ENCODE data around the gene ZBTB32.

The ZBTB32 gene

DNA sequence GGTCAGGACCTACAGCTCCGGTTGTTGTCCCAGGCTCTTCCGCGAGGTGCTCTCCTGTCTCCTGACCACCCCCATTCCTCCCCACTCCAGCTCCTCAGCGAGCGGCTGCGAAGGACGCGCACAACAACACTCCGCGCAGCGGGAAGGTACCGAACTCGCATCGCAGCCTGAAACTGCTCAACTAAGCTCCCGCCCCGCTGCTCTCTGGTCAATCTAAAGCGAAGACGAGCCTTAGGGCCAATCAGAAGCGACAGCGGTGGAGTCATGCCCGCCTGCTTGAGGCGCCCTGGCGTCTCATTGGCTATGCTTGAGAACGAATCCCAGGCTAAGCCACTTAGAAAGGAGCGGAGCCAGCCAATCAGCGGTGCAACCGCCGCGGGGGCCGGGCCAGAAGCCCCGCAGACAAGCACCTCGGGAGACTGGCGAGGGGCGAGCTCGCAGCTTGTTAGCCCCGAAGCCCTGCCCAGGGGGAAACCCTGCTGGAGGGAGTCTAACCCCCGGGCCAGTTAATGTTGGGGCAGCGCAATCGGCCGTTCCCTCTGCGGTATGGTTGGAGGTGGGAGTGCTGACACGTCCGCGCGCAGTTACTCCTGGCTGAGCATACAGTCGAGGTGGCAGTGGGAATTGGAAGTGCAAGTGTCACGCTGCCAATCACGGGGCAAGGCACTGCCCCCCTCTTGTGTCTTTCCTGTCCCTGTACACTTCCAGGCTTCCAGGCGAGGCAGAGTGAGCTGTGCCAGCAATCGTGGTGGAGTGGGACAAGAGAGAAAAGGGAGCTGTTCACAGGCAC is 1.9 kb upstream of the ZBTB32 start:
- no peaks in the 10 kb centered on the region for H3K36me3 ChIP-seq (ENCODE audit: control insufficient read depth, insufficient read depth, low read length)
- no peaks in the 10 kb centered on the region for H3K9me3 ChIP-seq (ENCODE audit: control insufficient read depth, insufficient read depth, low read length)
- peaks cover 20% of the 10 kb centered on the region for H3K27me3 ChIP-seq (ENCODE audit: control insufficient read depth, insufficient read depth, low read length)
- peak overlapping the region; percentile 41 for H3K9ac ChIP-seq (ENCODE audit: low read depth, low read length)
- H3K4me1 ChIP-seq (ENCODE audit: control insufficient read depth, insufficient read depth, low read length) = no peaks in the 10 kb centered on the region
- H3K4me3 ChIP-seq (ENCODE audit: low read depth, low read length) = peak overlapping the region; percentile 85

DNA sequence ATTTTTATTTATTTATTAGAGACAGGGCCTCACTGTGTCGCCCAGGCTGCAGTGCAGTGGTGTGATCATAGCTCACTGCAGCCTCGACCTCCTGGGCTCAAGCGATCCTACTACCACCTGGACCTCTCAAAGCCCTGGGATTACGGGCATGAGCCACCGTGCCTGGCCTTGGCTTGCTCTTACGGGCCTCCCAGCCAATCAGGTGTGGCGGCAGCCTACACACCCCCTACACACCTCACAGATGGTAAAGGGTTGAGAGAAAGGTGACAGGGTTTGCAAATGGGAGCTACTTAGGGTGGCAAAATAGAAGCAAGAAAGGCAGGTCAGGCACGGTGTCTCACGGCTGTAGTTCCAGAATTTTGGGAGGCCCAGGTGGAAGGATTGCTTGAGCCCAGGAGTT is 1.0 kb upstream of the ZBTB32 start:
- Histone ChIP-seq H3K9me3 (ENCODE audit: control insufficient read depth, insufficient read depth, low read length) (no peaks in the 10 kb centered on the region), H3K4me3 (ENCODE audit: low read depth, low read length) (no peak overlapping the region), H3K9ac (ENCODE audit: low read depth, low read length) (no peak overlapping the region), H3K4me1 (ENCODE audit: control insufficient read depth, insufficient read depth, low read length) (no peaks in the 10 kb centered on the region), H3K27me3 (ENCODE audit: control insufficient read depth, insufficient read depth, low read length) (peaks cover 24% of the 10 kb centered on the region), H3K36me3 (ENCODE audit: control insufficient read depth, insufficient read depth, low read length) (no peaks in the 10 kb centered on the region)

DNA sequence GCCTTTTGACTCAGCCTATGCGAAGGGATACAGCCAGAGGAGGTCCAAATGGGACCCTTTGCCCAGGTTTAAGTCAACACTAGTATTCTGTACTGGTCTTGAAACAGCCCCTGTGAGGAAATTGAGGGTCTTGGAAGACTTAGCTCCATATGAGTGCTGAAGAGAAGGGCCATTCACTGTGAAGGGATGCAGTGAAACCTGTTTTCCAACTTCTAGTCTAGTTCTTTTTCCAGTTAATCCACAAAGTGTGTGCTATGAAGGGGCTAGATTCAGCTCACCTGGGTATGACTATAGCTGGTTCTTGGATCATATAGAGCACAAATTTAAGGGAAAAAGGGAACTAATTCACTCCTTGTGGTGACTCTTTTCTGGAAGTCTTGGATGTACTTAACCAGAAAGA is 4.0 kb downstream of the ZBTB32 start:
- H3K4me1 ChIP-seq (ENCODE audit: control insufficient read depth, insufficient read depth, low read length) = peaks cover 5% of the 10 kb centered on the region
- no peaks in the 10 kb centered on the region for H3K9me3 ChIP-seq (ENCODE audit: control insufficient read depth, insufficient read depth, low read length)
- no peaks in the 10 kb centered on the region for H3K36me3 ChIP-seq (ENCODE audit: control insufficient read depth, insufficient read depth, low read length)
- no peak overlapping the region for H3K9ac ChIP-seq (ENCODE audit: low read depth, low read length)
- no peak overlapping the region for H3K4me3 ChIP-seq (ENCODE audit: low read depth, low read length)
- peaks cover 22% of the 10 kb centered on the region for H3K27me3 ChIP-seq (ENCODE audit: control insufficient read depth, insufficient read depth, low read length)

DNA sequence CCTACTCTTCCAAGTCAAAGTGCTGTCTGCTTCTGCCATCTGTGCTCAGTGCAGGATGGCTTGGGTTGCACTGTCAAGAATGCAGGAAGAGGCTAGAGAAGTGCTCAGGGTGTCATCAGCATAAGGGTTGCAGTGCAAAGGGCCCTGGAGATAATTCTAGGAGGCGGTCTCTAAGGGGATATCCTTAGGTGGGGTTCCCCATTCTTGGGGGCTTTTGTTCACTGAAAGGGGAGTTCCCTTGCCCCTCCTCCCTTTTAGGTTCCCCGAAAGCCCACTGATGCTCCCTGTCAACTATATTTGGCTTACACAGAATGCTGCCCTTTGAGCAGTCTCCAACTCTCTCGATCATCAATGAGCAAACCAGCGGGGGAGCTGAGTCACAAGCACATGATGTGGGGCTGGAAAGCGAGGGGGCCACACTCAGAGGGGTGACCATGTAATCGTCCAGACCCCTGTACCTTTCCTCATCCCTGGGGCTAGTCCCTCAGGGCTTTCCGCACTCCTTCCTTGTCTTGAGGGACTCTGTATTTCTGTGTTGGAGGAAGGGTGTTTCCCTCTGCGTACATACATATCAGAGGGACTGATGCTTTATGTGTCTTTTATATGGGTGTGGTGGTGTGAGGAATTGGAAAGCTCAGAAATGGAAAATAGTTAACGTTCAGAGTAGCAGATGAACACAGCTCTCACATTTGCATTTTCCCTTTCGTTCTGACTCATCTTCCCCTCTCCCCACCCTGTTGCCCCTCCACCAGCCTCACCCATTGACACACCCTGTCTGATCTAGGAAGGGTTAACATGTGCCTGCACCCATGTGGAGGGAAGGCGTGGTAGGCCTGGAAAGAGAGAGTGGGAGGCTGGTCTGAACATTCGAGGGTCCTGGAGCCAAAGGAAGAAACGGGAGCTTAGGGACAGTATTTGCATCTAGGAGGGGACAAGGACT is 6.7 kb downstream of the ZBTB32 start:
- Histone ChIP-seq H3K27me3 (ENCODE audit: control insufficient read depth, insufficient read depth, low read length) (peaks cover 15% of the 10 kb centered on the region), H3K4me3 (ENCODE audit: low read depth, low read length) (no peak overlapping the region), H3K9me3 (ENCODE audit: control insufficient read depth, insufficient read depth, low read length) (no peaks in the 10 kb centered on the region), H3K4me1 (ENCODE audit: control insufficient read depth, insufficient read depth, low read length) (peaks cover 5% of the 10 kb centered on the region), H3K9ac (ENCODE audit: low read depth, low read length) (no peak overlapping the region), H3K36me3 (ENCODE audit: control insufficient read depth, insufficient read depth, low read length) (no peaks in the 10 kb centered on the region)

DNA sequence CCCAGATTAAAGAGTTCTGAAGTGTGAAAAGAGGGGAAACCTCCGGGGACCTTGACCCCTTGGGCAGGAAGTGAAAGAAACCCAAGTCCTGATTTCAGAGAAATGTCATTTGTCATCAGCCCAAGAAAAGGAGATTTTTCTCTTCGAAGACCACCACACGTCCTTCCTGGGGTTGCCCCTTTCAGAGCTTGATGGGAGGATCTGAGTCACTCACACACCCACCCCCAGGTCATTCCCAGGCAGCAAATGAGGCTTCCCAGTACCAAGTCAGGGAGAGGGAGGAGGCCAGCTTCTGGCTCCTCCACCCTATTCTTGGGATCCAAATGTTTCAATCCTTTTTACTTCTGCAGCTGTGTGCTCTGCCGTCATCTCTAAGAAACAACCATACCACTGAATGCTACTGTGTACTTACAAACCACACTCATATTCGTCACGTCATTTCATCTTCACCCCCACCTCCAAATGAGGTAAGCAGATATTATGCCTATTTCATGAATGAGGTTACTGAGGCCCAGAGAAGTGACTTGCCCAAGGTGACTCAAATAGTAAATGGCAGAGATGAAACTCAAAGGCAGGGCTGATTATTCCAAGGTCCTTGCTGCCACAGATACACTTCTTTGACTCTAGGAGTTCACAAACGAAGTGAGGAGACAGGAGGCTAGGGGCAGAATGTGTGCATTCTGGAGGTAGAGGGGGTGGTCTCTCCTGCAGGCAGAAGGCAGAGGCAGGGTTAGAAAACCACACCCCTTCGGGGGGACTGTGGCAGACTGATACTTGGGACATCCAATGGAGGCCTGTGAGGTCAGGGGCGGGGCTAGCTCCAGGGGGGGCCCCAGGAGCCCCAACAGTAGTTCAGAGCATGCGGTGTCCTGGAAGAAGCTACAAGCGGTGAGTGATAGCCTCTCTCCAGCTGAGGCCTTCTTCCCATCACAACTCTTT is 8.5 kb downstream of the ZBTB32 start:
- Histone ChIP-seq H3K9ac (ENCODE audit: low read depth, low read length) (no peak overlapping the region), H3K27me3 (ENCODE audit: control insufficient read depth, insufficient read depth, low read length) (peaks cover 15% of the 10 kb centered on the region), H3K4me3 (ENCODE audit: low read depth, low read length) (no peak overlapping the region), H3K9me3 (ENCODE audit: control insufficient read depth, insufficient read depth, low read length) (no peaks in the 10 kb centered on the region), H3K4me1 (ENCODE audit: control insufficient read depth, insufficient read depth, low read length) (peaks cover 5% of the 10 kb centered on the region), H3K36me3 (ENCODE audit: control insufficient read depth, insufficient read depth, low read length) (no peaks in the 10 kb centered on the region)

DNA sequence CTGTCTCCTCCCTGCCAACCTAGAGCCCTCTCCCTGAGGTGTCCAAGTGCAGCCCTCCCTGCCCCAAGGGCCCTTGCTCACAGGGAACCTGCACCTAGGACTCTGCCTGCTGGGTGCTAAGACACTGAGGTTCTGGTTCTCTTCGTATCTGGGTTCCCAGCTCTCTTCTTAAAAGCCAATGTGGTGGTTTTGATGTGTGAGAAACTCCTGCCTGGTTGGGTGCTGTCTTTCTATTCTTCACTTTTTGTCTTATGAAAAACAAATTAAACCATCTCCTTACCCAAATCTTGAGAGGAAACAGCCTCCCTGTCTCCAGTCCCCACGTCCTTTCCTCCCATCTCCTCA is 9.1 kb downstream of the ZBTB32 start:
- H3K4me3 ChIP-seq (ENCODE audit: low read depth, low read length) = no peak overlapping the region
- H3K27me3 ChIP-seq (ENCODE audit: control insufficient read depth, insufficient read depth, low read length) = peaks cover 11% of the 10 kb centered on the region
- no peaks in the 10 kb centered on the region for H3K36me3 ChIP-seq (ENCODE audit: control insufficient read depth, insufficient read depth, low read length)
- no peak overlapping the region for H3K9ac ChIP-seq (ENCODE audit: low read depth, low read length)
- no peaks in the 10 kb centered on the region for H3K9me3 ChIP-seq (ENCODE audit: control insufficient read depth, insufficient read depth, low read length)
- H3K4me1 ChIP-seq (ENCODE audit: control insufficient read depth, insufficient read depth, low read length) = peaks cover 5% of the 10 kb centered on the region

DNA sequence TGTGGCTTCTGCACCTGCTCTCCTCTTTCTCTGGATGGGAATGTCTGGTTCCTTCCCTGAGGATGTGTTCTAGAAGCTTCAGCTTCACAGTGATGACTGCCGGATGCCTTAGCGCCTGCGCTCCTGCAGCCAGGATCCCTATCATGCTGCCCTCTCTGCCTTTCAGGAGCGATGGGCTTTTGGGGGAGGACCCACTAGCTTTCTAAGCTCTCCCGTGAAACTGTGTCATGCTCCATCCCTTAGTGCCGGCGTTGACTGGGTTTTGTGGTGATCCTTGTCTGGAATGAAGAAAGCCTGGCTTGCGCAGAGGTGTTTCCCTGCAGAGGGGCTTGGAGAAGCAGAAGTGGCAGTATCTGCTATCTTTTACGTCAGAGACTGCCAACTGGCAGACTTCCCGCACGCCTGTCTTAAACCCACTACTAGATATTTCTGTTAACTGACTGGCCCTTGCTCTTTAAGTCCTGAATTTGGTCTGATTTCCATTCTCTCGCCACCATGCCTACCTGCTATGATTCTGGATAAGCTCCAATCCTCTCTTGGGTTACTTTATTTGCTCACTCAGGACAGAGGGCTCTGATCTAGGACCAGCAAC is 9.6 kb downstream of the ZBTB32 start:
- no peaks in the 10 kb centered on the region for H3K9me3 ChIP-seq (ENCODE audit: control insufficient read depth, insufficient read depth, low read length)
- peaks cover 11% of the 10 kb centered on the region for H3K27me3 ChIP-seq (ENCODE audit: control insufficient read depth, insufficient read depth, low read length)
- H3K9ac ChIP-seq (ENCODE audit: low read depth, low read length) = no peak overlapping the region
- H3K36me3 ChIP-seq (ENCODE audit: control insufficient read depth, insufficient read depth, low read length) = no peaks in the 10 kb centered on the region
- H3K4me1 ChIP-seq (ENCODE audit: control insufficient read depth, insufficient read depth, low read length) = peaks cover 5% of the 10 kb centered on the region
- no peak overlapping the region for H3K4me3 ChIP-seq (ENCODE audit: low read depth, low read length)

DNA sequence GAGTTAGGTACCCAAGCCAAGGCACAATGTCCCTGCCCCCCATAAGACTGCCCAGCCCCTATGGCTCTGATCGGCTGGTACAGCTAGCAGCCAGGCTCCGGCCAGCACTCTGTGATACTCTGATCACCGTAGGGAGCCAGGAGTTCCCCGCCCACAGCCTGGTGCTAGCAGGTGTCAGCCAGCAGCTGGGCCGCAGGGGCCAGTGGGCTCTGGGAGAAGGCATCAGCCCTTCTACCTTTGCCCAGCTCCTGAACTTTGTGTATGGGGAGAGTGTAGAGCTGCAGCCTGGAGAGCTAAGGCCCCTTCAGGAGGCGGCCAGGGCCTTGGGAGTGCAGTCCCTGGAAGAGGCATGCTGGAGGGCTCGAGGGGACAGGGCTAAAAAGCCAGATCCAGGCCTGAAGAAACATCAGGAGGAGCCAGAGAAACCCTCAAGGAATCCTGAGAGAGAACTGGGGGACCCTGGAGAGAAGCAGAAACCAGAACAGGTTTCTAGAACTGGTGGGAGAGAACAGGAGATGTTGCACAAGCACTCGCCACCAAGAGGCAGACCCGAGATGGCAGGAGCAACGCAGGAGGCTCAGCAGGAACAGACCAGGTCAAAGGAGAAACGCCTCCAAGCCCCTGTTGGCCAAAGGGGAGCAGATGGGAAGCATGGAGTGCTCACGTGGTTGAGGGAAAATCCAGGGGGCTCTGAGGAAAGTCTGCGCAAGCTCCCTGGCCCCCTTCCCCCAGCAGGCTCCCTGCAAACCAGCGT is 10.4 kb downstream of the ZBTB32 start:
- H3K4me1 ChIP-seq (ENCODE audit: control insufficient read depth, insufficient read depth, low read length) = peaks cover 5% of the 10 kb centered on the region
- peaks cover under 1% of the 10 kb centered on the region for H3K36me3 ChIP-seq (ENCODE audit: control insufficient read depth, insufficient read depth, low read length)
- H3K27me3 ChIP-seq (ENCODE audit: control insufficient read depth, insufficient read depth, low read length) = peaks cover 11% of the 10 kb centered on the region
- no peaks in the 10 kb centered on the region for H3K9me3 ChIP-seq (ENCODE audit: control insufficient read depth, insufficient read depth, low read length)
- H3K9ac ChIP-seq (ENCODE audit: low read depth, low read length) = no peak overlapping the region
- no peak overlapping the region for H3K4me3 ChIP-seq (ENCODE audit: low read depth, low read length)

DNA sequence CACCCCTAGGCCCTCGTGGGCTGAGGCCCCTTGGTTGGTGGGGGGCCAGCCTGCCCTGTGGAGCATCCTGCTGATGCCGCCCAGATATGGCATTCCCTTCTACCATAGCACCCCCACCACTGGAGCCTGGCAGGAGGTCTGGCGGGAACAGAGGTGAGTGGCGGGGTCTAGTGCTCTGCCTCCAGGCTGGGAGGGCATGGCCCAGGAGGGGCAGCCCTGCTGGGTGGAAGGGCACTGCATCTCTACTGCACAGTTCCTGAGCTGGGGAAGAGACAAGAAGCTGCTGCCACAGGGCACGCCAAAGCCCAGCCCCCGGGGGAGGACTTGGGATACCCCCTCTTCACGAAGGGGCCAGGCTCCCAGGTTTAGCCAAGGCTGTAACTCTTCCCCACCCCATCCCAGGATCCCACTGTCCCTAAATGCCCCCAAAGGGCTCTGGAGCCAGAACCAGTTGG is 11.0 kb downstream of the ZBTB32 start:
- no peaks in the 10 kb centered on the region for H3K9me3 ChIP-seq (ENCODE audit: control insufficient read depth, insufficient read depth, low read length)
- peaks cover 6% of the 10 kb centered on the region for H3K36me3 ChIP-seq (ENCODE audit: control insufficient read depth, insufficient read depth, low read length)
- H3K4me1 ChIP-seq (ENCODE audit: control insufficient read depth, insufficient read depth, low read length) = peaks cover 5% of the 10 kb centered on the region
- H3K4me3 ChIP-seq (ENCODE audit: low read depth, low read length) = peak overlapping the region; percentile 85
- H3K27me3 ChIP-seq (ENCODE audit: control insufficient read depth, insufficient read depth, low read length) = peaks cover 11% of the 10 kb centered on the region
- peak overlapping the region; percentile 37 for H3K9ac ChIP-seq (ENCODE audit: low read depth, low read length)

DNA sequence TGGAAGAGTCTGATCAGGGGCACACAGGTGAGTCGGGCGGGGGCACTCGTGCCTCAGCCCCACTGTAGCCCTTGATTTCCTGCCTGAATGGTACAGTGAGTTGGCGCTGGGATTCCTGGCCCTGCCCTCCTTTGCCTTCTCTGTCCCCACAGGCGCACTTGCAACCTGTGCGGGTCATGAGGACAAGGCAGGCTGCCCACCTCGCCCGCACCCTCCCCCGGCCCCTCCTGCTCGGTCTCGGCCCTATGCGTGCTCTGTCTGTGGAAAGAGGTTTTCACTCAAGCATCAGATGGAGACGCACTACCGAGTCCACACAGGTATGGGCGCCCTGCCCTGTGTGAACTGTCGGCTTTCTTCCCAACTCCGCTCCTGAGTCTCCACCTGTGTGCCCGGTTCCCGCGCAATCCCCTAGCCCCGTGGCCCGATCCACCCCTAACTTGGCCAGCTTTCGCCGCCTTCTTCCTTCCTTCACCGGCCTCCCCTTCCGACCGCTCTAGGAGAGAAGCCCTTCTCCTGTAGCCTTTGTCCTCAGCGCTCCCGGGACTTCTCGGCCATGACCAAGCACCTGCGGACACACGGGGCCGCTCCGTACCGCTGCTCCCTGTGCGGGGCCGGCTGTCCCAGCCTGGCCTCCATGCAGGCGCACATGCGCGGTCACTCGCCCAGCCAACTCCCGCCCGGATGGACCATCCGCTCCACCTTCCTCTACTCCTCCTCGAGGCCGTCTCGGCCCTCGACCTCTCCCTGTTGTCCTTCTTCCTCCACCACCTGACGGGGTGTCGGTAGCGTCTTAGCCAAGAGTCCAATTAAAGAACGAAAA is 11.8 kb downstream of the ZBTB32 start:
- Histone ChIP-seq H3K4me3 (ENCODE audit: low read depth, low read length) (peak overlapping the region; percentile 85), H3K27me3 (ENCODE audit: control insufficient read depth, insufficient read depth, low read length) (peaks cover 11% of the 10 kb centered on the region), H3K9ac (ENCODE audit: low read depth, low read length) (peak overlapping the region; percentile 81), H3K4me1 (ENCODE audit: control insufficient read depth, insufficient read depth, low read length) (peaks cover 3% of the 10 kb centered on the region), H3K9me3 (ENCODE audit: control insufficient read depth, insufficient read depth, low read length) (no peaks in the 10 kb centered on the region), H3K36me3 (ENCODE audit: control insufficient read depth, insufficient read depth, low read length) (peaks cover 9% of the 10 kb centered on the region)
